ENCODE measurements around the gene SGMS1.
A peak's percentile ranks its signal among the peaks of the same experiment; 100 is the strongest.
"Not testable (repeated sequence)": the region's sequence is repeated elsewhere in the genome, so short reads cannot be mapped to it uniquely, and the experiment has no call there.

The SGMS1 gene

GRCh38 chr10:50565301-50566083, 58.3 kb downstream of the SGMS1 start:
- intact Hi-C loops (cut with DNase I): no loop called here
- no peak for DNase-seq

GRCh38 chr10:50563906-50564305, 59.9 kb downstream of the SGMS1 start:
- no peak for DNase-seq
- intact Hi-C loops (cut with DNase I): no loop called here

- no peak for DNase-seq
- intact Hi-C loops (cut with DNase I): no loop called here
These were observed 61.9 kb downstream of the SGMS1 start for GRCh38 chr10:50561816-50562215.

- no peak for DNase-seq
- intact Hi-C loops (cut with DNase I): no loop called here
These were observed 62.5 kb downstream of the SGMS1 start for GRCh38 chr10:50561266-50561665.

GRCh38 chr10:50560370-50560769, 63.4 kb downstream of the SGMS1 start:
- no peak for DNase-seq
- intact Hi-C loops (cut with DNase I): no loop called here

GRCh38 chr10:50558371-50558770, 65.4 kb downstream of the SGMS1 start:
- no peak for DNase-seq
- intact Hi-C loops (cut with DNase I): loop anchor here (5.0 kb wide), 1 partner anchor 141 kb away; no protein-coding TSS in a partner anchor

- DNase-seq: no peak
- intact Hi-C loops (cut with DNase I): loop anchor here (5.0 kb wide), 1 partner anchor 140 kb away; no protein-coding TSS in a partner anchor
These were observed 66.5 kb downstream of the SGMS1 start for GRCh38 chr10:50557130-50557682.

- intact Hi-C loops (cut with DNase I): loop anchor here (5.0 kb wide), 1 partner anchor 139 kb away; no protein-coding TSS in a partner anchor
- DNase-seq: no peak
These were observed 67.3 kb downstream of the SGMS1 start for GRCh38 chr10:50556237-50557120.

GRCh38 chr10:50554995-50555568, 68.7 kb downstream of the SGMS1 start:
- peak in 3 of 10 donors; percentile 11 to 78 (median 65) for DNase-seq
- intact Hi-C loops (cut with DNase I): loop anchor here (5.0 kb wide), 3 partner anchors 53 to 138 kb away; partner anchors contain the start of gene SGMS1

GRCh38 chr10:50554376-50554994, 69.3 kb downstream of the SGMS1 start:
- peak in 5 of 10 donors; percentile 33 to 91 (median 86) for DNase-seq
- intact Hi-C loops (cut with DNase I): loop anchor here (5.0 kb wide), 2 partner anchors 52 to 68 kb away; partner anchors contain the start of gene SGMS1

- intact Hi-C loops (cut with DNase I): loop anchor here (5.0 kb wide), 2 partner anchors 51 to 69 kb away; partner anchors contain the start of gene SGMS1
- DNase-seq: peak in 1 of 10 donors; percentile 69
These were observed 70.8 kb downstream of the SGMS1 start for GRCh38 chr10:50552771-50553535.

GRCh38 chr10:50552308-50552707, 71.4 kb downstream of the SGMS1 start:
- intact Hi-C loops (cut with DNase I): loop anchor here (5.0 kb wide), 2 partner anchors 50 to 70 kb away; partner anchors contain the start of gene SGMS1
- no peak for DNase-seq

- intact Hi-C loops (cut with DNase I): loop anchor here (5.0 kb wide), 2 partner anchors 50 to 70 kb away; partner anchors contain the start of gene SGMS1
- no peak for DNase-seq
These were observed 71.9 kb downstream of the SGMS1 start for GRCh38 chr10:50551894-50552293.

- intact Hi-C loops (cut with DNase I): loop anchor here (5.0 kb wide), 2 partner anchors 48 to 72 kb away; partner anchors contain the start of gene SGMS1
These were observed 73.4 kb downstream of the SGMS1 start for GRCh38 chr10:50550291-50550839.

GRCh38 chr10:50549186-50549585, 74.6 kb downstream of the SGMS1 start:
- intact Hi-C loops (cut with DNase I); DNase-seq: not testable (repeated sequence)

More at GRCh38 chr10:50550291-50550839, 73.4 kb downstream of the SGMS1 start:
- DNase-seq: no peak

- DNase-seq; intact Hi-C loops (cut with DNase I): not testable (repeated sequence)
These were observed 75.3 kb downstream of the SGMS1 start for GRCh38 chr10:50548481-50548880.

GRCh38 chr10:50546287-50546686, 77.5 kb downstream of the SGMS1 start:
- intact Hi-C loops (cut with DNase I): not testable (repeated sequence)

GRCh38 chr10:50545846-50546245, 77.9 kb downstream of the SGMS1 start:
- intact Hi-C loops (cut with DNase I): no loop called here
- DNase-seq: no peak

More at GRCh38 chr10:50546287-50546686, 77.5 kb downstream of the SGMS1 start:
- DNase-seq: not testable (repeated sequence)
